Gastrocnemius medialis (tissue), 4 donors: Measurements from ENCODE around the gene RBM33. TPM values are rescaled to one million over a fixed set of nuclear protein-coding genes. Genes with fewer than 3 reads are reported as not detected.

ENCODE experiments used
- ATAC-seq, 2 donors: fragments of 150-250 bp; one replicate each; pipeline ENCODE4 v1.9.1; 2016
- DNase-seq, 2 donors: peaks; one replicate each; pipeline ENCODE4 v3.0.0-alpha.2; 2019
- H3K27ac ChIP-seq, 4 donors: fragments of 200-600 bp; sonication (generic); 1 replicate in 1 of 4; 2 replicates in 3 of 4; pipeline ENCODE4 v1.5.1; 2016 to 2018; ENCODE audit warnings: mild to moderate bottlenecking in 2 of 4, moderate library complexity in 1 of 4
- H3K27me3 ChIP-seq, 3 donors: fragments of 200-600 bp; sonication (generic) in 2 of 3; 1 replicate in 1 of 3; 2 replicates in 2 of 3; pipeline versions ENCODE4 v1.5.1 to v1.6.0; 2016 to 2019; ENCODE audit warnings: mild to moderate bottlenecking in 1 of 3, moderate library complexity in 1 of 3
- H3K36me3 ChIP-seq, 2 donors: fragments of 200-600 bp; sonication (generic) in 1 of 2; one replicate each; pipeline ENCODE4 v1.5.1; 2017 to 2018
- H3K4me1 ChIP-seq, 2 donors: fragments of 200-600 bp; sonication (generic) in 1 of 2; one replicate each; pipeline ENCODE4 v1.5.1; 2016 to 2017; ENCODE audit warnings: mild to moderate bottlenecking in 2 of 2
- H3K4me3 ChIP-seq, 4 donors: fragments of 200-600 bp; sonication (generic) in 3 of 4; 1 replicate in 1 of 4; 2 replicates in 3 of 4; pipeline ENCODE4 v1.5.1; 2016 to 2019; ENCODE audit warnings: mild to moderate bottlenecking in 2 of 4
- H3K9me3 ChIP-seq, 3 donors: fragments of 200-600 bp; sonication (generic) in 2 of 3; 1 replicate in 1 of 3; 2 replicates in 2 of 3; pipeline ENCODE4 v1.5.1; 2016 to 2019
- CTCF ChIP-seq, 5 experiments: fragments of 450-650 bp in 3 of 5; fragments of 200-600 bp in 2 of 5; sonication (generic) in 2 of 5; IDR thresholded peaks in 4 of 5; conservative IDR thresholded peaks in 1 of 5; 1 replicate in 4 of 5; 2 replicates in 1 of 5; pipeline ENCODE4 v1.5.1; 2016 to 2019; ENCODE audit warnings: antibody characterized with exemption in 5 of 5, mild to moderate bottlenecking in 3 of 5, moderate library complexity in 3 of 5
- POLR2A ChIP-seq, 2 donors: fragments of 450-650 bp; IDR thresholded peaks; one replicate each; pipeline ENCODE4 v1.6.1; 2017; ENCODE audit warnings: antibody characterized with exemption in 2 of 2, mild to moderate bottlenecking in 2 of 2, moderate library complexity in 2 of 2
- in situ Hi-C, 4 donors: fragments of 200-750 bp; cut with MboI; loops; one replicate each; pipeline versions ENCODE4 v1.15.0 to v1.8.0; 2017; ENCODE audit warnings: low sequenced_read_pairs in 4 of 4
- intact Hi-C: fragments of 100-400 bp; cut with DNase I; formaldehyde crosslinking; loops from one replicate; pipeline ENCODE4 v1.15.1; 2023; ENCODE audit warnings: low total_unique reads
- total RNA-seq, 4 donors: library from RNA; depleted of rRNA; stranded (reverse); fragments of >200 nt; gene quantifications; one replicate each; pipeline versions ENCODE4 v1.1.0 to v1.2.3, GENCODE V29; 2016

The RBM33 gene
- total RNA-seq, 4 donors from 2014 or later: 16.6 to 30.0 (median 28.1) TPM

GRCh38 chr7:155738652-155739537 is 94.4 kb downstream of the RBM33 start:
- ATAC-seq: peak; percentile 67 to 89
- Histone ChIP-seq H3K36me3 (peaks cover 0 to 49% of the 10 kb centered on the region in 2 donors), H3K4me3 (no peak overlapping the region), H3K4me1 (peaks cover 7 to 11% of the 10 kb centered on the region in 2 donors), H3K27me3 (no peaks in the 10 kb centered on the region), H3K27ac (no peak overlapping the region), H3K9me3 (no peaks in the 10 kb centered on the region)
- intact Hi-C loops (loop anchor here (1.0 to 5.0 kb wide), 2 partner anchors 92 to 141 kb away; no protein-coding TSS in a partner anchor), in situ Hi-C loops (no loop called here)
- DNase-seq: peak; percentile 32 to 67
- no peak for TF ChIP-seq POLR2A (IDR thresholded peaks at IDR 0.05)
- peak; percentile 35 to 63 (median 51) for TF ChIP-seq CTCF (IDR thresholded peaks at IDR 0.05 in 4 of 5, conservative IDR thresholded peaks at IDR 0.05 in 1 of 5)

GRCh38 chr7:155739538-155740143 is 95.2 kb downstream of the RBM33 start:
- no peak overlapping the region for H3K27ac ChIP-seq
- no peak for ATAC-seq
- no peak for TF ChIP-seq POLR2A (IDR thresholded peaks at IDR 0.05)
- no peak for TF ChIP-seq CTCF (IDR thresholded peaks at IDR 0.05 in 4 of 5, conservative IDR thresholded peaks at IDR 0.05 in 1 of 5)
- H3K36me3 ChIP-seq: peaks cover 0 to 49% of the 10 kb centered on the region in 2 donors
- intact Hi-C loops (loop anchor here (5.0 kb wide), 1 partner anchor 92 kb away; no protein-coding TSS in a partner anchor), in situ Hi-C loops (no loop called here)
- H3K4me3 ChIP-seq: no peak overlapping the region
- H3K4me1 ChIP-seq: peaks cover 4 to 6% of the 10 kb centered on the region in 2 donors
- H3K27me3 ChIP-seq: no peaks in the 10 kb centered on the region
- DNase-seq: no peak
- H3K9me3 ChIP-seq: no peaks in the 10 kb centered on the region

GRCh38 chr7:155741082-155741481 is 96.6 kb downstream of the RBM33 start:
- peaks cover 4 to 6% of the 10 kb centered on the region in 2 donors for H3K4me1 ChIP-seq
- intact Hi-C loops: no loop called here
- DNase-seq: no peak
- ATAC-seq: peak in 1 of 2 donors; percentile 75
- H3K4me3 ChIP-seq: no peak overlapping the region
- no peaks in the 10 kb centered on the region for H3K27me3 ChIP-seq
- no peaks in the 10 kb centered on the region for H3K9me3 ChIP-seq
- TF ChIP-seq POLR2A (IDR thresholded peaks at IDR 0.05): no peak
- TF ChIP-seq CTCF (IDR thresholded peaks at IDR 0.05 in 4 of 5, conservative IDR thresholded peaks at IDR 0.05 in 1 of 5): no peak
- in situ Hi-C loops: no loop called here
- peak overlapping the region in 3 of 4 donors; percentile 27 to 63 (median 39) for H3K27ac ChIP-seq
- peaks cover 0 to 62% of the 10 kb centered on the region in 2 donors for H3K36me3 ChIP-seq

GRCh38 chr7:155741805-155742204 is 97.3 kb downstream of the RBM33 start:
- no peaks in the 10 kb centered on the region for H3K9me3 ChIP-seq
- in situ Hi-C loops (no loop called here), intact Hi-C loops (no loop called here)
- no peak for TF ChIP-seq POLR2A (IDR thresholded peaks at IDR 0.05)
- TF ChIP-seq CTCF (IDR thresholded peaks at IDR 0.05 in 4 of 5, conservative IDR thresholded peaks at IDR 0.05 in 1 of 5): no peak
- DNase-seq: no peak
- H3K27me3 ChIP-seq: no peaks in the 10 kb centered on the region
- peak overlapping the region in 1 of 4 donors; percentile 39 for H3K27ac ChIP-seq
- H3K4me1 ChIP-seq: peaks cover 4 to 6% of the 10 kb centered on the region in 2 donors
- ATAC-seq: no peak
- peaks cover 0 to 62% of the 10 kb centered on the region in 2 donors for H3K36me3 ChIP-seq
- no peak overlapping the region for H3K4me3 ChIP-seq
